Neural cell (in vitro differentiated cells): Measurements from ENCODE around the gene PARP1.

Source experiments
- EP300 ChIP-seq: fragments of 450-650 bp; conservative IDR thresholded peaks from 2 replicates; pipeline ENCODE4 v1.6.1; 2014; ENCODE audit warnings: antibody characterized with exemption, mild to moderate bottlenecking, moderate library complexity; ENCODE audit not compliant: poor library complexity, severe bottlenecking
- EZH2 ChIP-seq: fragments of 200-600, 300-800 bp; shearing (Covaris generic), sonication (generic); IDR thresholded peaks from 2 replicates; pipeline ENCODE4 v1.6.1; 2014; ENCODE audit warnings: antibody characterized with exemption, low read length, borderline replicate concordance, mild to moderate bottlenecking; ENCODE audit not compliant: insufficient read depth, poor library complexity, severe bottlenecking
- MXI1 ChIP-seq: fragments of 450-650 bp; conservative IDR thresholded peaks from 2 replicates; pipeline ENCODE4 v1.6.1; 2014; ENCODE audit warnings: antibody characterized with exemption, mild to moderate bottlenecking; ENCODE audit not compliant: poor library complexity, severe bottlenecking
- POLR2AphosphoS5 ChIP-seq: IDR thresholded peaks from 2 replicates; pipeline ENCODE4 v1.6.1; 2012
- RAD21 ChIP-seq: fragments of 450-650 bp; conservative IDR thresholded peaks from 2 replicates; pipeline ENCODE4 v1.6.1; 2014; ENCODE audit warnings: antibody characterized with exemption, mild to moderate bottlenecking, moderate library complexity
- REST ChIP-seq: IDR thresholded peaks from 2 replicates; pipeline ENCODE4 v1.6.1; 2012; ENCODE audit warnings: borderline replicate concordance
- SMC3 ChIP-seq: fragments of 450-650 bp; conservative IDR thresholded peaks from 2 replicates; pipeline ENCODE4 v1.6.1; 2014; ENCODE audit warnings: antibody characterized with exemption, mild to moderate bottlenecking, moderate library complexity; ENCODE audit not compliant: poor library complexity
- TAF1 ChIP-seq: IDR thresholded peaks from 2 replicates; pipeline ENCODE4 v1.6.1; 2012; ENCODE audit warnings: low read depth
- TF ChIP-seq, protein P1 (sequence below): fragments of 450-650 bp; IDR thresholded peaks from 2 replicates; pipeline ENCODE4 v1.5.1; 2014; ENCODE audit warnings: antibody characterized with exemption, mild to moderate bottlenecking, moderate library complexity; ENCODE audit not compliant: poor library complexity, severe bottlenecking

GRCh38 chr1:226443033-226443432 is 35.1 kb upstream of the PARP1 start:
- TF ChIP-seq, protein P1, sequence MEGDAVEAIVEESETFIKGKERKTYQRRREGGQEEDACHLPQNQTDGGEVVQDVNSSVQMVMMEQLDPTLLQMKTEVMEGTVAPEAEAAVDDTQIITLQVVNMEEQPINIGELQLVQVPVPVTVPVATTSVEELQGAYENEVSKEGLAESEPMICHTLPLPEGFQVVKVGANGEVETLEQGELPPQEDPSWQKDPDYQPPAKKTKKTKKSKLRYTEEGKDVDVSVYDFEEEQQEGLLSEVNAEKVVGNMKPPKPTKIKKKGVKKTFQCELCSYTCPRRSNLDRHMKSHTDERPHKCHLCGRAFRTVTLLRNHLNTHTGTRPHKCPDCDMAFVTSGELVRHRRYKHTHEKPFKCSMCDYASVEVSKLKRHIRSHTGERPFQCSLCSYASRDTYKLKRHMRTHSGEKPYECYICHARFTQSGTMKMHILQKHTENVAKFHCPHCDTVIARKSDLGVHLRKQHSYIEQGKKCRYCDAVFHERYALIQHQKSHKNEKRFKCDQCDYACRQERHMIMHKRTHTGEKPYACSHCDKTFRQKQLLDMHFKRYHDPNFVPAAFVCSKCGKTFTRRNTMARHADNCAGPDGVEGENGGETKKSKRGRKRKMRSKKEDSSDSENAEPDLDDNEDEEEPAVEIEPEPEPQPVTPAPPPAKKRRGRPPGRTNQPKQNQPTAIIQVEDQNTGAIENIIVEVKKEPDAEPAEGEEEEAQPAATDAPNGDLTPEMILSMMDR, result no peak
- no peak for TF ChIP-seq EP300
- no peak for TF ChIP-seq EZH2
- TF ChIP-seq SMC3, result no peak
- TF ChIP-seq REST, result no peak
- no peak for TF ChIP-seq MXI1
- TF ChIP-seq TAF1, result no peak
- no peak for TF ChIP-seq POLR2AphosphoS5
- TF ChIP-seq RAD21, result no peak
